Activated T-cell treated with anti-CD3 and anti-CD28 coated beads for 24 hours (primary cell): Measurements from ENCODE around the gene CARS2.
"Not testable (repeated sequence)": the region's sequence is repeated elsewhere in the genome, so short reads cannot be mapped to it uniquely, and the experiment has no call there.

Experiments used
- DNase-seq: peaks from one replicate; pipeline ENCODE4 v3.0.0-alpha.2; 2020; ENCODE audit warnings: low read depth

The CARS2 gene

DNA sequence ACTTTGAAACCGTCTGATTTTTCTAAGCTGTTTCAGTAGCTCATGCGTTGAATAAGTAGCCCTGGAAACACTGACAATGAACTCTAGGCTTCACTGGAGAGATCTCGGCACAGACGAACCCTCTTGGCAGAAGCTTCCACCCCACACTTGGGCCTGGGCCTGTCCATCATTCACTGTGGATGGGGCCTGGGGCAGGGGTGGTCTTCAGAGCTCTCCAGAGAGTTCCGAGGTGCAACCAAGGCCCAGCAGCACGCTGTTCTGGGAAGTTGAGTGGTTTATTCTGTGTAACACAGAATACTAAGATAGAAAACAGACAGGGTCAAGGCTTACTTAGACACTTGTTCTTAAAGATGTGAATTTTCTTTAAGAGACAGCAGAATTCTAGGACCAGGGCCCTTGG lies 68.6 kb downstream of the CARS2 start:
- no peak for DNase-seq

GRCh38 chr13:110636701-110637201 lies 69.2 kb downstream of the CARS2 start:
- DNase-seq = no peak

- no peak for DNase-seq
These were observed 69.9 kb downstream of the CARS2 start for GRCh38 chr13:110636053-110636475.

- DNase-seq = no peak
These were observed 70.4 kb downstream of the CARS2 start for GRCh38 chr13:110635405-110636002.

DNA sequence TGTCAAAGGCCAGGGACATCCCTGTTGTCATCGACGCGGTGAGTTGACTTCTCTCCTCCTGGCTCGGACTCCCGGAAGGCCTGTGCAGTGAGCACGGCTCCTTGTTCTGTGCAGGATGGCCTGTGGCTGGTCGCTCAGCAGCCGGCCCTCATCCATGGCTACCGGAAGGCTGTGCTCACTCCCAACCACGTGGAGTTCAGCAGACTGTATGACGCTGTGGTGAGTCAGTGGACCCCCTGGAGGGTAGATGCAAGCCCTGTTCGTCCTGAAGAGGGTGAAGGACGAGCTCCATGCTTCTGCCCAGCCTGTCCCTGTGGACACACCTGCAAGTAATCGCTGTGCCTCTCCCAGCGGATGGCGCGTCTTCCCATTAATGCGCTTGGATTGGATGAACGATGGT lies 71.4 kb downstream of the CARS2 start:
- DNase-seq = no peak

- no peak for DNase-seq
These were observed 72.1 kb downstream of the CARS2 start for GRCh38 chr13:110633776-110634175.

DNA sequence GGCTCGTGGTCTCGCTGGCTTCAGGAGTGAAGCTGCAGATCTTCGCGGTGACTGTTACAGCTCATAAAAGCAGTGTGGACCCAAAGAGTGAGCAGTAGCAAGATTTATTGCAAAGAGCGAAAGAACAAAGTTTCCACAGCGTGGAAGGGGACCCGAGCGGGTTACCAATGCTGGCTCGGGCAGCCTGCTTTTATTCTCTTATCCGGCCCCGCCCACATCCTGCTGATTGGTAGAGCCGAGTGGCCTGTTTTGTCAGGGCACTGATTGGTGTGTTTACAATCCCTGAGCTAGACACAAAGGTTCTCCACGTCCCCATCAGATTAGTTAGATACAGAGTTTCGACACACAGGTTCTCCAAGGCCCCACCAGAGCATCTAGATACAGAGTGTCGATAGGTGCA lies 73.7 kb downstream of the CARS2 start:
- DNase-seq = not testable (repeated sequence)

DNA sequence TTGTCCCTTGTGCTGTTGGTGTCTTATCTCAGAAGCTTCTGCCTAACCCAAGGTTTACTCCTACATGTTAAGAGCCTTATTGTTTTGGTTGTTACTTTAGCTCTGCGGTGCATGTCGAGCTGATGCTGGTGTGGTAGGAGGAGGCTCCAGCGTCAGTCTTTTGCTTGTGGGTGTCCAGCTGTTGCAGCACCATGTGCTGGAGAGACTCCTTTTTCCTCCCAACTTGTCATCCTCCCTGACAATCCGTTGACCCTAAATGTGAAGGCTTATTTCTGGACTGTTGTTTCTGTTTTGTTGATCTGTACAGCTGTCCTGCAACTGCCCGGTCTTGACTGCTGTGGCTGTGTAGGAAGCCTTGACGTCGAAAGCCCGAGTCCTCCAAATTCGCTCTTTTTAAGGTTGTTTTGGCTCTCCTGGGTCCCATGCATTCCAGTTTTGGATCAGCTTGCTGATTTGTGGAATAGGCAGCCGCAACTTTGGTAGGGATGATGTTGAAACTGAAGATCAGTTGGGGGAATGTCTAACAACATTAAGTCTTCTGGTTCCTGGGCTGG lies 75.3 kb downstream of the CARS2 start:
- no peak for DNase-seq

DNA sequence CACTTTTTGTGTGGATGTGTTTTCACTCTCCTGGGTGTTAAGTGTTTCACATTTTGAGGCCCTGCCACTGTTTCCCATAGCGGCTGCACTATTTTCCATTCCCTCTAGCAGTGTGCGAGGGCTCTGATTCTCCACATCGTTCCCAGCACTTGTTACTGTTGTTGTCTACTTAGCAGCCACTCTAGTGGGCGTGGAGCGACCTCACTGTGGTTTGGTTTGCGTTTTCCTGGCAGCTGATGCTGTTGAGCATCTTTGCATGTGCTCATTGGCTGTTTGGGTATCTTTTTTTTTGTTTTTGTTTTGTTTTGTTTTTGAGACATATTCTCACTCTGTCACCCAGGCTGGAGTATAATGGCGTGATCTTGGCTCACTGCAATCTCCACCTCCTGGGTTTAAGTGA lies 76.2 kb downstream of the CARS2 start:
- DNase-seq = no peak

DNA sequence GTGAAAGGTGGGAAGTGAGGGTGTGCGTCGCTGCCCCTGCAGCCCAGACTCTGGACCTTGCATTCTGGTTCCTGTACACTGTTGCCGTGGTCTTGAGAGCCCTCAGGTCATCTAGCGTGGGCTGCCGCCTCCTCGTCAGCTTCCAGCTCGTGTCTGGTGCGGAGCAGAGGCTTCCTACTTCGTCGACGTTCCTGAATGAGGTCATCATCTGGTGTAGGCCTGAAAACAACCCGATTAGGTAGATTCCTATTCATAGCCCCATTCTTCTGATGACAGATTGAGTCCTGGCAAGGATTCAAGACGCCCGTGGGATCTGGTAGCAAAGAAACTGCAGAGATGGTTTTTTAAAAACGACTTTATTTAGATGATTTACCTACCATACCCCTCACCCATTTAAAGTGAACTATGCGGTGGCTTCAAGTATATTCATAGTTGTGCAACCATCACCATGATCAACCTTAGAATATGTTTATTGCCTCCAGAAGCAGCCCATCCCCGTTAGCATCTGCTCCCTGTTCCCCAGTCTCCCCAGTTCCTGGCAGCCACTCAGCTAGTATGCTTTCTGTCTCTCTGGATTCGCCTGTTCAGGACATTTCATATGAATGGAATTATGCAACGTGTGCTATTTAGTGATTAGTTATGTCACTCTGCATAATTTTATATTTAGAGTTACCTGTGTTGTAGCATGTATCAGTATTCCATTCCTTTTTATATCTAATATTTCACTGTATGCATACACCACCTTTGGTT lies 76.8 kb downstream of the CARS2 start:
- DNase-seq = no peak

DNA sequence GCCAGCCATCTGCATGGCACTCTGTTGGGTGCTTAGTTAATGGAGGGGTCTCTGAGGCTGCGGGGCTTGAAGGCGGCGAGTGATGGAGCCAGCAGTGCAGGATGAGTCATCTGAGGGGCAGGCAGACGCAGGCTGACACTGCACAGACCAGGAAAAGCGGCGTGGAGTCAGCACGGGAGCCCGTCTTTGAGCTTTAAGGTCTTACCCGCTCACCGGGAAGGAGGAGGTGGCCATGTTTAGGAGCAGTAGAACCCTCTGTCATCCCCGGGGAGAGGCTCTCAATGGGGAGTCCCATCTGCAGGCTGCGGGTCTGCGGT lies 77.5 kb downstream of the CARS2 start:
- DNase-seq = no peak

- no peak for DNase-seq
These were observed 78.0 kb downstream of the CARS2 start for GRCh38 chr13:110627761-110628476.

- DNase-seq = no peak
These were observed 78.6 kb downstream of the CARS2 start for GRCh38 chr13:110627351-110627750.

DNA sequence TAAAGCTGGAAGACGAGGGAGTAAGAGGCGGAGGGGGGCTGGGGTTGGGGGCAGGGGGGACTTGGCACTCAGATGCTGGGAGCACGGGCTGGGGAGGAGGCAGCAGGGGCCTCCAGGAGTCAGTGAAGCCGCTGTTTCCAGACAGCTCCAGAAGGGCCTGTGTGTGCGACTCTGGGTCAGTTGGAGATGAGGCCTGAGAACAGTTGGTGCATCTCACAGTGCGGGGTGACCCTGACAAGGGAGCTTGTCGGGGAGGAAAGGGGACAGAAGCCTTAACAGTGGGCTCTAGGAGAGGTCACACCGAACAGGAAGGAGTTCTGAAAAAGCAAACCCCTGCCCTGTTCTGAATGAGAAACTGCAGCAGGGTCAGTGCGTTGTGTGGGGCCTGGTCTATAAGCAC lies 79.4 kb downstream of the CARS2 start:
- no peak for DNase-seq

DNA sequence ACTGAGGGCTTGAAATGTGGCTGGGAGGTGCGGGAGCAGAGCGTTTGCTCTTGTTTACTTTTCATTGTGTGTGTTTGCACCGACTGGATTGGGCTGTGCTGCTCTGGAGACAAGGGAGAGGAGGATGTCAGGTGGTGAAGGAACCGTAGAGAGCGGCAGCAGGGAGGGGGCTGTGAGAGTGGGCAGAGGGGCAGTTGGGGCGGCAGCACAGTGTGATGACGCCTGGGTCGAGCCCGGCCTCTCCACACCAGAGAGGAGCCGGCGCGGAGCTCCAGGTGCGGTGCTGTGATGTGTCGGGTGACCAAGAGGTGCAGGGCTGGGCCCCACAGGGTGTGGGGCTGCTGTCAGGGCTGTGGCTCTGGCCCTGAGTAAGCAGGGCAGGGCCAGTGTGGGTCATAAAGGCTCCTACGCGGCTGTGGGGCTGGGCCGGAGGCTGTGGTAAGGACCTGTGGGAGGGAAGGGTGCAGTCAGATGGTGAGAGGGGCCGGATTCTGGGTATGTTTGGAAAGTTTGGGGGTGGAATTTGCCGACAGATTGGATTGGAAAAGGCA lies 80.1 kb downstream of the CARS2 start:
- no peak for DNase-seq

GRCh38 chr13:110624766-110625756 lies 80.9 kb downstream of the CARS2 start:
- no peak for DNase-seq

- DNase-seq = no peak
These were observed 85.3 kb downstream of the CARS2 start for GRCh38 chr13:110620596-110620995.

GRCh38 chr13:110618780-110619179 lies 87.1 kb downstream of the CARS2 start:
- DNase-seq = no peak

- DNase-seq = no peak
These were observed 87.7 kb downstream of the CARS2 start for GRCh38 chr13:110618167-110618566.

DNA sequence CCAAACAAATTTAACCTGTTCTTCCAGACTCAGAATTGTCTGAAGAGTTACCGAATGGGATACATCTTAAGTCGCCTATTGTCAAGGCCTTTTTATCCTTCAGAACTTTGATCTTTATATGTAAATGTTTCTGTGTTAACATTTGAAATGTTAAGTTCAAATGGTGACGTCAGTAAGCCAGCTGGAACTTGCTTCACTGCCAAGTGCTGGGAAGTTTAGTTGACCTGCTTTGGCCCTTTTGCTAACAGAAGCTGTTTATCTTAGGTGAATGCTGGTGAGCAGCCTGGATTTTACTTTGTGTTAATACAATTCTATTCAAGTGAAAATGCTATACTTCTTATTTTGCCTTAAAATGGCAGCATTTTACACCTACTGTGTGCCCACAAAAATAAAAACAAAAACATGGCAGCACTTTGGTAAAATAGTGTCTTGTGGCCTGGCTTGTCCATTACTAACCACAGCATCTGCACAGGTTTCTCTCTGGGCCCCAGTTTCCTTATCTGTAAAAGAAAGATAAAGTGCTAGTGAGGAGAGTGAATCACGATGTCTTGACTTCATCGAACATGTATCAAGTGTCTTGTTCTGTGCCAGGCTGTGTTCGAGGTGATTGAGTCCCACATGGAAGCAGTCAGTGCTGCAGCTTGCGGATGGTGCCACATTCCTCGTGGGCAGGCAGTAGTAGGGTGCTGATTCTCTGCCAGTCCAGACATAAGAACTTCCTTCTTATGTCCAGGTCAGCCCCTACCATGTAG lies 88.4 kb downstream of the CARS2 start:
- DNase-seq = no peak
